T-helper 9 cell (primary cell): ENCODE data around the gene WDR37.

Source experiments
- DNase-seq: peaks from one replicate; pipeline ENCODE4 v3.0.0-alpha.2; 2020

WDR37 gene

GRCh38 chr10:1172256-1172984 is 116.2 kb downstream of the WDR37 start:
- DNase-seq, result no peak

GRCh38 chr10:1173091-1173490 is 116.9 kb downstream of the WDR37 start:
- no peak for DNase-seq

- no peak for DNase-seq
These were observed 117.8 kb downstream of the WDR37 start for GRCh38 chr10:1174022-1174421.

GRCh38 chr10:1175956-1176565 is 119.9 kb downstream of the WDR37 start:
- DNase-seq, result no peak

GRCh38 chr10:1177936-1178335 is 121.8 kb downstream of the WDR37 start:
- DNase-seq, result no peak

- no peak for DNase-seq
These were observed 122.3 kb downstream of the WDR37 start for GRCh38 chr10:1178506-1178905.

GRCh38 chr10:1179346-1180070 is 123.3 kb downstream of the WDR37 start:
- no peak for DNase-seq

- no peak for DNase-seq
These were observed 124.0 kb downstream of the WDR37 start for GRCh38 chr10:1180071-1180730.

- no peak for DNase-seq
These were observed 124.7 kb downstream of the WDR37 start for GRCh38 chr10:1180836-1181235.
